Stimulated activated CD8-positive, alpha-beta memory T cell treated with anti-CD3 and anti-CD28 coated beads, Interleukin-12 subunit alpha, Interleukin-12 subunit beta, amount 100 ng/mL, for 1 hour (primary cell): ENCODE measurements around the gene ATP10A.

ENCODE experiments used
- DNase-seq: peaks from one replicate; pipeline ENCODE4 v3.0.0-alpha.2; 2020; ENCODE audit warnings: low read depth

Gene ATP10A

DNA sequence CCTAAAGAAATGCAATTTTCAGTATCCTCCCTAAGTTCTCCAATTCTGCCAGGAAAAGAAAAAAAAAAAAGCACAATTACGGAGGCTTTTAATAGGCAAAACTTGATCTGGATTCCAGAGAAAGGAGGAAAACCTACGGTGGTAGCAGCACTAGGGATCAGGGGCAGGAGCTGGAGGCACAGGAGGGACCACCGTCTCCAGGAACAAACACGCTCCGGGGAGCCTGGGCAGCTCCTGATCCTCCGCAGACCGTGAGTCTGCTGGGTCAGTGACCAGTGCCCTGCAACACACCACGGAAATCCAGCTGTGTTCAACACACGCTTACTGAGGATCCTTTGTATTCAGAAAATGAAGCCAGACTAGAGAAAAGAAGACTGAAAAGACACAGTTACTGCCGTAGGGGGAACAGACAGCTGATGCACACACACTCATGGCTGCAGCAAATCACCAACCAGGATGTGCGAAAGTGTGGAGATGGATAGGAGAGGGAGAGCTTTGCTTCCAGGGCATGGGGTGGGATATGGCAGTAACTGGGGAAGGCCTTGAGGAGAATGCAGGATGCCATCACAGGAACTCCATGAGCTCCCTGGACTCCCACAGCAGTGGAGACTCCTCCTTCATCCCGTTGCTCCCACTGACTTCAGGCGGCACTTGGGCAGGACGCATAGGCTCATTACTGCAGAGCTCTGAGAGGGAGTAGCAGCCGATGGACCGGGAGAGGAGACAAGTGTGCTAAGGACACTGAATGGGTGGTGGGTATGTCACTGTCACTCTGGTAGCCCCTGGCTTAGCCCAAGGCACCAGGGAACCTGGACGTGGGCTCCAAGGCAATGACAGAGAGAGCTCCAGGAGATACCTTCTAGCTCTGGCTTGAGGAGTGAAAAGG is 167.0 kb downstream of the ATP10A start:
- DNase-seq = no peak

DNA sequence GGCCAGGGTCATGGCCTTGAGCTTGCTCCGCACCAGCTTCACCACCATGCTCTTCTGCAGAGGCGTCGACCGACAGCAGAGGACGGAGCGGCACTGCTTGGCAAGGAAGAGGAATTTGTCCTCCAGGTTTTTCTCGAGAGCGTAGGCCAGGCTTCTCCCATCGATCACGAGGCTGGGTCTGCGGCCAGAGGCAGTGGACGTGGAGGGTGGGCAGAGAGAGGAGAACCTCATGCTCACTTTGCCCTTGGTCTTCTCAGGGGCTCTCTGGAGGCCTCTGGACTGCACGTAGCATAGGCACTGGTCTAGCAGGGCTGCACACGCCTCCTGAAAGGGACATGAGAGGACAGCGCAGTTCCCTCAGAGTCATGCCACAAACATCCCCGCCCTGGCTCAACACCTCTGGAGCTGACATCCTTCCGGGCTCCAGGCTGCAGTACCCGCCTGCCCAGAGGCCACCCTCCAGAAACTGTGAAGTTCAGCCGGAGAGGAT is 168.3 kb downstream of the ATP10A start:
- no peak for DNase-seq

- DNase-seq = no peak
Measured at GRCh38 chr15:25694239-25694584, 168.9 kb downstream of the ATP10A start.

- DNase-seq = no peak
Measured at GRCh38 chr15:25693321-25694238, 169.5 kb downstream of the ATP10A start.

DNA sequence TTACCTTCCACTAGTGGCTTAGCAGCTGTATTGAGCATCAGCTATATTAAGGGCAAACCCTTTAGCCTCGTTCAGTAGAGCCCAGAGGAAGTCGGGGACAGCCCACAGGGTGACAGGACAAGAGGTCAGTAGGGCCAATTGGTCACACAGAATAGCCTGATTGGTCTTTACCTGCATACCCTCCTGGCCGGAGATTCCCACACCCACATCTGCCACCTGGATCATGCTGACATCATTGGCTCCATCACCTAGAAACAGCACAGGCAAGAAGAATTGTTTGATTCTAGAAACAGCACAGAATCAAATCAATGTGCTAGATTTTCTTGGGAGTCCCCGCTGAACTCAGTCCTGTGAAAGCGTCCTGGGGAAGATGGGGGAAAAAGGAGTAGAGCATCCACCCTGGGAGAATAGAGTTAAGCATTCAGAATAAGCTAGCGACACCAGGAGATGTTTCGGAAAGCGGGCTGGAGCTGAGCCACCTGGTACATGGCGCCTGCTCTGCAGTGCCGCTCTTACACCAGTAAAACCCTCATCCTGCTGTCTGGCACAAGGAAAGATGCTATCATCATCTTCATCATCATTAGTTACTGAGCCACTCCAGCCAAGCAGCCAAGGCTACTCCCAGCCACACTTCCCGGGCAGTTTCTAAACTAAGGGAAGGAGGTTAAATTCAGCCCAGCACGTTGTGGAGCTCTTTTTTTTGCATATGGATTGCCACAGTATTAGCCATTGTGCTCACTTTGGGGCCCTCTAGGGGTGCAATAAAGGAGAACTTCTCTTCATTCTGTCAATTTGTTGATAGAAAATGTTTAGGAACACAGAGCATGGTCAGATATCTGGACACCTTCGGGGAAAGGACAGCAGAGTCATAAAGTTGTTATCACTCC is 171.3 kb downstream of the ATP10A start:
- DNase-seq = no peak

- no peak for DNase-seq
Measured at GRCh38 chr15:25690673-25691543, 172.2 kb downstream of the ATP10A start.

DNA sequence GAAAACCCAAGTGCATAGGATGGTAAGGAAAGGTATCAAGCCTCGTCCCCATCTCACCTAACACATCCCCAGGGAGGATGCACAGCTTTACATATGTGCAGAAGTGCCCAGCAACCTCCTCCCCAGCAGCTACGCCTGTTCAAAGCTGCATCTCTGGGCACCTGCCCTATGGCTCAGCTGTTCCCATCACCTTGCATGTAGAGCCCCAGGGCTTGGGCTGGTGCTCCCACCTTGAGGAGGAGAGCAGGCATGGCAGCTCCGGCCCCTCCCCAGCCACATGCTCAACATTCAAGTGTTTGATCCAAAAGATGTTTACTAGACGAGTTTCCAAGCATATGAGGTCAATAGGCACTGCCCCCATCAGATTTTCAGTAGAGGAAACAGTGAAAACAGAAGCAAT is 173.5 kb downstream of the ATP10A start:
- no peak for DNase-seq

- DNase-seq = no peak
Measured at GRCh38 chr15:25688166-25688565, 175.0 kb downstream of the ATP10A start.

DNA sequence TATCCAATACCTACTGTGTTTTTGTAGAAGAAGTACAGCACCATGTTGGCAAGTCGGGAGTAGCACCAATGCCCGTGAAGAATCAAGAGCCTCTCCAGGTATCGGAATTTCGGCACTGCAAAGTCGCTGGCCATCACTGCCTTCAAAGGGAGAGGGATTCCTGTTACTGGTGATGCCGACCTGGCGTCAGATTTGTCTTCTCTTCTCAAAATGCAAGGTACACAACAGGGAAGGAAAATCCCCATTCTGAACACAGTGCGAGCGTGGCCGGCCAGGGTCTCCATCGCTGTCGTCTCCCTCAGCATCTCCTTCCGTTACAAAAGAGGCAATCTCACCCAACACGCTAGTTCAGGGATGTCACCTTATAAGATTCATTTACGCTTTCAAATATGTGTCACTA is 175.4 kb downstream of the ATP10A start:
- no peak for DNase-seq

- DNase-seq = no peak
Measured at GRCh38 chr15:25687276-25687675, 175.9 kb downstream of the ATP10A start.

GRCh38 chr15:25686780-25687179 is 176.3 kb downstream of the ATP10A start:
- no peak for DNase-seq

DNA sequence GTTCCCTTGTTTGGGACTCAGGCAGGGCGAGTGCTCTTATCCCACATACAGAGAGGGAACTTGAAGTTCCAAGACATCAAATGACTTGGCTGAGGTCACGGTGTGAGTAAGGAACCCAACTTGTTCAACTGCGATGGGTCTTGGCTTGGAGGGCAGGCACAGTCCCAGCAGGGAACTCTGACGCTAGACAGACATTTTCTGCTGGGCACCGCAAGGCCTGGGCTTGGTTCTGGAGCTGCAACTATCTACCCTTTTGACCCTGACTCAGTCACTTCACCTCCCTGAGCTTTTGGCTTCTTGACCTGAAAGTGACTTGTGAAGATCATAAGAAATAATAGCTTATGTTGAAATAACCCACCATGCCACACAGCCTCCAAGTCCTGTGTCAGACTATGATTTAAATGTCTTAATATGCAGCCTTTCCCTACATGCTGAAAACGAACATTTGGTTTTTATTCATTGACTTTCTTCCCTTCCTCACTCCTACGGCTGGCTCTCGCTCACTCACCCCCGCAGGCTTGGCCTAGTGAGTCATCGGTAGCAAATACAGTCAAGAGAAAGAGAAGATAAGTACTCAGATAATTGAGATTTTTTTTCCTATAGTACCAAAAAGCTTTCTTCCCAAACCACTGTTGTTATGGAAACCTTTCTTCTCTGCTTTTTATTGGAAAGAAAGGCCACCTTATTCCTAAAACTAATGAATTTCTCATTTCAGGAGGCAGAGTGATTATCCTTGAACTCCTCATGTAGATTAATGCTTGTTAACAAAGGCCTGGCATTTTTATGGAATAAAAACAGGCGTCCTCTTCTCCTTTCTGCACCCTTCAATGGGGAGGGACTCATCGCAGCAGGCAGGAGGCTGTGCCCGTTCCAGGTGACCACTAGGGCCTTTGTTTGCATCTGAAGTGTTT is 178.4 kb downstream of the ATP10A start:
- no peak for DNase-seq

- no peak for DNase-seq
Measured at GRCh38 chr15:25683911-25684310, 179.2 kb downstream of the ATP10A start.

DNA sequence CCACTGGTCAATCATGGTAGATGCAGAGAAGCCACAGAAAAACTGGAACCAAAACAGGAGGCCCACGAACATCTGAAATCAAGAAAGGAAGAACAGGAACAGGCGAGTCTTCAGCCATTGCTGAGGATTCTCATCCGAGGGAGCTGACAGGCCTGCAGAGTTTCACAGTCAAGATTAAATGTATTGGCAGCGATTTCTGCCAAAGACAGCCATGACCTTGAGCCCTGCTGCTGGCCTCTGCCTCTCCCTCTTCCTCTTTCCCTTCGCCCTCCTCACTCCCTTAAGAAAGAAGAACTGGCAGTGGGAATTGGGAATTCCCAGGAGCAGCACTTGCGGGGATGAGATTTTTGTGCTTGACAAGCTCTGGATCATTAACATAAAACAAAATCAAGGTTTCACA is 179.7 kb downstream of the ATP10A start:
- no peak for DNase-seq

GRCh38 chr15:25682340-25682739 is 180.8 kb downstream of the ATP10A start:
- no peak for DNase-seq

GRCh38 chr15:25680686-25681025 is 182.5 kb downstream of the ATP10A start:
- DNase-seq = no peak

GRCh38 chr15:25679964-25680685 is 183.0 kb downstream of the ATP10A start:
- no peak for DNase-seq

DNA sequence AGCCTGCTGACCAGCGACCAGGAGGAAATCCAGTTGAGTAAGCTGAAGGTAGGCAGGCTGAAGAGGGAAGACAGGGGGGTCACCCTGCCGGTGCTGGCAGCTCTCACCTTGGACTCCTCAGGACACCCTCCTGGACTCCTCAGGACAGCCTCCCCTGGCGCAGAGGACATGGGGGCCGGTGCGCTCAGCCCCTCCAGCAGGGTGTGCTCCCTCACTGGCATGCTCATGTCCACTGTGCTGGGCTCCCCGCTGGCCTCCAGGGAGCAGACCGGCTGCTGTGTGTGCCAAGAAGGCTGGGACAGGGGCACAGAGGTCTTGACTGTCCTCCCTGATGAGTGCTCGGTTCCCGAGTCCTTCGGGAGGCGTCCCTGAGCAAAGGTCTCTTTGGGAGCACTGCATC is 183.6 kb downstream of the ATP10A start:
- DNase-seq = no peak

GRCh38 chr15:25678500-25678855 is 184.6 kb downstream of the ATP10A start:
- no peak for DNase-seq
